Panc1 (cell line): ENCODE results near the gene SPRY2.

ENCODE experiments used
- CTCF ChIP-seq: fragments of 450-650 bp; IDR thresholded peaks from 2 replicates; pipeline ENCODE4 v1.5.1; 2017; ENCODE audit warnings: mild to moderate bottlenecking
- POLR2AphosphoS5 ChIP-seq: IDR thresholded peaks from 2 replicates; pipeline ENCODE4 v1.6.1; 2012; ENCODE audit warnings: mild to moderate bottlenecking, low read depth, low read length, moderate library complexity

DNA sequence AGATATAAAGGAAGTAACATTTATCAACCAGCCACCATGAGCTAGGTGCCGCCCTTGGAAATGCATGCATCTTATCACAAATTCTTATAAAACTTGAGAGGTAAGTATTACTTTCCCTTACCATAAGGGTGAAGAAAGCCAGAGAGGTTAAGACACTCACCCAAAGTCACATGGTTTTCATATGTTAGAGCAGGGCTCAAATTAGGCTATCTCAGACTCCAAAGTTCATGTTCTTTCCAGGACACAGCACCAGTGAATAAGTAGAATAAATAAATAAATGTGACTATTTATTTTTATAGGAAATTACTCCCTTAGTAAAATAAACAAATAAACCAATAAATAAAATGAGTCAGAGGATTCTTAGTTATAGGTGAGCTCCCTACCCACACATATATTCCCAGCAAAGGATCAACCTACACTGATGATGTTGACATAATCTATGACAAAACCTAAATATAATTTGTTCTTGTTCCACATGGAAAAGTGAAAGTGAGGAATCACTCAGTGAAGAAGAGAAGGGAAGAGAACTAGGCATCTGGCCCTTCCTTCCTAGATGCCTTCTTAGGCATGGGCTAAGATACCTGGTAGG lies 27.2 kb downstream of the SPRY2 start:
- no peak; the same call in 1 of the 2 replicates for TF ChIP-seq CTCF
- no peak for TF ChIP-seq POLR2AphosphoS5
